Caco-2 (cell line): Measurements from ENCODE around the gene SERPINE3. TPM values are rescaled to one million over a fixed set of nuclear protein-coding genes. Genes with fewer than 3 reads are reported as not detected.

Experiments
- BruUV-seq: library from RNA; stranded (reverse); fragments of 400-500 nt; replicated peaks from 2 replicates; lab custom pipeline; 2021; lab: Mats Ljungman, UMichigan
- CTCF ChIA-PET: fragments of 300-600 bp; sonication (Branson Sonifier 250); formaldehyde crosslinking; loops from one replicate; lab custom pipeline; 2022; ENCODE audit warnings: antibody characterized with exemption; lab: Charles Lee
- POLR2A ChIA-PET: fragments of 300-600 bp; sonication (Branson Sonifier 250); formaldehyde crosslinking; loops from one replicate; lab custom pipeline; 2022; ENCODE audit warnings: antibody characterized with exemption; lab: Charles Lee
- DNase-seq, 2 experiments: peaks; one replicate each; pipeline versions ENCODE4 v3.0.0 to v3.0.0-alpha.2; 2020 to 2022
- H3K27me3 ChIP-seq: replicated peaks from 2 replicates; pipeline ENCODE4 v1.6.0; 2011; ENCODE audit warnings: low read length; ENCODE audit not compliant: control insufficient read depth, insufficient read depth
- H3K36me3 ChIP-seq: 2 replicates; pipeline ENCODE4 v1.5.1; 2011; ENCODE audit warnings: low read length; ENCODE audit not compliant: control insufficient read depth, insufficient read depth
- H3K4me1 ChIP-seq: fragments of 250-450 bp; sonication (Bioruptor Pico); 2 replicates; pipeline ENCODE4 v1.5.1; 2020; ENCODE audit warnings: mild to moderate bottlenecking
- H3K4me3 ChIP-seq: 2 replicates; pipeline ENCODE4 v1.5.1; 2011; ENCODE audit warnings: low read depth, mild to moderate bottlenecking, control low read depth, low read length
- H3K9me3 ChIP-seq: fragments of 250-450 bp; sonication (Bioruptor Pico); 2 replicates; pipeline ENCODE4 v1.5.1; 2020; ENCODE audit warnings: mild to moderate bottlenecking, moderate library complexity
- H3K27ac Mint-ChIP-seq: one replicate; pipeline ENCODE4 v1.8.0; 2022; ENCODE audit warnings: mixed read lengths; ENCODE audit not compliant: unreplicated experiment
- H3K27me3 Mint-ChIP-seq: one replicate; pipeline ENCODE4 v1.8.0; 2022; ENCODE audit warnings: mixed read lengths; ENCODE audit not compliant: insufficient read depth, unreplicated experiment
- H3K36me3 Mint-ChIP-seq: one replicate; pipeline ENCODE4 v1.8.0; 2022; ENCODE audit warnings: mild to moderate bottlenecking, mixed read lengths; ENCODE audit not compliant: insufficient read depth, unreplicated experiment
- H3K4me1 Mint-ChIP-seq: one replicate; pipeline ENCODE4 v1.8.0; 2022; ENCODE audit warnings: low read depth, mixed read lengths; ENCODE audit not compliant: unreplicated experiment
- H3K4me3 Mint-ChIP-seq: one replicate; pipeline ENCODE4 v1.8.0; 2022; ENCODE audit warnings: mild to moderate bottlenecking, moderate library complexity, mixed read lengths; ENCODE audit not compliant: unreplicated experiment
- H3K9me3 Mint-ChIP-seq: one replicate; pipeline ENCODE4 v1.8.0; 2022; ENCODE audit warnings: mixed read lengths; ENCODE audit not compliant: unreplicated experiment
- intact Hi-C: fragments of 100-400 bp; cut with micrococcal nuclease; formaldehyde crosslinking; loops from one replicate; pipeline ENCODE4 v1.10.0; 2022; ENCODE audit not compliant: unreplicated experiment
- total RNA-seq: library from RNA; stranded (reverse); gene quantifications from 2 replicates; pipeline ENCODE4 v1.2.3, GENCODE V29; 2022
- TF ChIP-seq, protein P1 (sequence below), 2 experiments: fragments of 200-600 bp in 1 of 2; IDR thresholded peaks; 1 replicate in 1 of 2; 2 replicates in 1 of 2; pipeline versions ENCODE4 v1.5.1 to v1.8.0; 2011 to 2022; ENCODE audit warnings: antibody characterized with exemption in 1 of 2, control low read depth in 1 of 2, inconsistent platforms in 1 of 2, low read depth in 1 of 2, low read length in 1 of 2, mild to moderate bottlenecking in 1 of 2, moderate library complexity in 1 of 2; ENCODE audit not compliant: insufficient read depth in 1 of 2, severe bottlenecking in 1 of 2, unreplicated experiment in 1 of 2

SERPINE3 gene
- total RNA-seq, 1 experiment from 2014 or later: not detected

DNA sequence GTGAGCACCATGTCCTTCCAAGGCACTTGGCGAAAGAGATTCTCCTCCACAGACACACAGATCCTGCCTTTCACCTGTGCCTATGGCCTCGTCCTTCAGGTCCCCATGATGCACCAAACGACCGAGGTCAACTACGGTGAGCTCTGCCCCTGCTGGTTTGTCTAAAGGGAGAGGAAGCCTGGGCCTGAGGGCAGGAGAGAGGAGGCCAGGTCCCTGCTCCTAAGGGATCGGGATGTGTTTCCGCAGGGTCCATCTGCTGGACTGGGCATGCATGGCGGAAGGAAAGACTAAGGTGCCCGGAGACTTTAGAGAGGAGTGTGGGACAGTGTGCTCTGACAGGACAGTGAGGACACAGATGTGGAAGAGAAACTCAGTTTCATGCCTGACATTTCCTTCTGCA is 7.6 kb downstream of the SERPINE3 start:
- no peak for DNase-seq

DNA sequence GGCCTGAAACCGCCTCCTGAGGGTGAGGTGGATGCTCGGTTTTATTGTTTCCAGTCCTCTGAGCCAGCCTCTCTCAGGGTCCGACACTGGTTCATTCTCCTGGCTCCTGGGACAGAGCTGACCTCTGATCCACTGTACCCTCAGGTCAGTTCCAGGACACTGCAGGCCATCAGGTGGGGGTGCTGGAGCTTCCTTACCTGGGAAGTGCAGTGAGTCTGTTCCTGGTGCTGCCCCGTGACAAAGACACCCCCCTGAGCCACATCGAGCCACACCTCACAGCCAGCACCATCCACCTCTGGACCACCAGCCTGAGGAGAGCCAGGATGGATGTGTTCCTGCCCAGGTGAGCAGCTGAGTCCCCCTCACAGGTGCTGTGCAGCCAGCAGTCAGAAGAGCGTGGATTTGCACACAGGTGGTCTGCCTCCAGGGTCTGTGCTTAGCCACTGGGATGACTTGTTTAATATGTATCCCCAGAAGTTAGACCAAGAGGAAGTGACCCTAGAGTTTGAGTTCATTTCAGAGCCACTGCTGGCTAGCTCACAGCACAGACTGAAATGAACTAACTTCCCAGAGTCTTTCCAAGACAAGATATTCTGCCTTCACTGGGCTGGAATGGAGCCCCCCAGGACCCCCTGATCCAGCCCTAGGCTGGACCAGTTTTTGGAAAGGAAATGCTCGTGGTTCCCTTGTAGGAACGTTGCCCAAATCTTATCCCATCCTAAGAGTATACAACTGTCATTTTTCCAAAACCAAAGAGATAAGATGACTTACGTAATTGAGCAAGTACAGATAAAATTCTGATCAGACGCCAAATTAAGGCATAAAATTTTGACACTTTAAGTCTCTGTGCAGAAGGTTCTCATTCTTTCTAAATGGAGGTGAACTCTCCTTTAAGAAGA is 8.8 kb downstream of the SERPINE3 start:
- Mint-ChIP-seq H3K27ac (no peak overlapping the region), H3K9me3 (no peaks in the 10 kb centered on the region), H3K27me3 (no peaks in the 10 kb centered on the region), H3K4me1 (no peaks in the 10 kb centered on the region), H3K36me3 (peaks cover 9% of the 10 kb centered on the region), H3K4me3 (no peak overlapping the region)
- TF ChIP-seq, protein P1, sequence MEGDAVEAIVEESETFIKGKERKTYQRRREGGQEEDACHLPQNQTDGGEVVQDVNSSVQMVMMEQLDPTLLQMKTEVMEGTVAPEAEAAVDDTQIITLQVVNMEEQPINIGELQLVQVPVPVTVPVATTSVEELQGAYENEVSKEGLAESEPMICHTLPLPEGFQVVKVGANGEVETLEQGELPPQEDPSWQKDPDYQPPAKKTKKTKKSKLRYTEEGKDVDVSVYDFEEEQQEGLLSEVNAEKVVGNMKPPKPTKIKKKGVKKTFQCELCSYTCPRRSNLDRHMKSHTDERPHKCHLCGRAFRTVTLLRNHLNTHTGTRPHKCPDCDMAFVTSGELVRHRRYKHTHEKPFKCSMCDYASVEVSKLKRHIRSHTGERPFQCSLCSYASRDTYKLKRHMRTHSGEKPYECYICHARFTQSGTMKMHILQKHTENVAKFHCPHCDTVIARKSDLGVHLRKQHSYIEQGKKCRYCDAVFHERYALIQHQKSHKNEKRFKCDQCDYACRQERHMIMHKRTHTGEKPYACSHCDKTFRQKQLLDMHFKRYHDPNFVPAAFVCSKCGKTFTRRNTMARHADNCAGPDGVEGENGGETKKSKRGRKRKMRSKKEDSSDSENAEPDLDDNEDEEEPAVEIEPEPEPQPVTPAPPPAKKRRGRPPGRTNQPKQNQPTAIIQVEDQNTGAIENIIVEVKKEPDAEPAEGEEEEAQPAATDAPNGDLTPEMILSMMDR (IDR thresholded peaks at IDR 0.05; ENCODE audit: insufficient read depth in 1 of 2, low read depth in 1 of 2, low read length in 1 of 2, severe bottlenecking in 1 of 2, unreplicated experiment in 1 of 2): no peak
- no TSS peak for BruUV-seq
- H3K36me3 ChIP-seq: no peaks in the 10 kb centered on the region
- H3K9me3 ChIP-seq: no peaks in the 10 kb centered on the region
- no peak for DNase-seq
- no peaks in the 10 kb centered on the region for H3K4me1 ChIP-seq
- H3K27me3 ChIP-seq: no peaks in the 10 kb centered on the region
- POLR2A ChIA-PET: no interaction called here
- H3K4me3 ChIP-seq: no peak overlapping the region
- CTCF ChIA-PET: no interaction called here
- intact Hi-C loops: no loop called here

More for the DNA sequence above, 7.6 kb downstream of the SERPINE3 start:
- H3K4me1 ChIP-seq: no peaks in the 10 kb centered on the region
- intact Hi-C loops: no loop called here
- H3K4me1 Mint-ChIP-seq: no peaks in the 10 kb centered on the region
- TF ChIP-seq, protein P1 (IDR thresholded peaks at IDR 0.05; ENCODE audit: insufficient read depth in 1 of 2, low read depth in 1 of 2, low read length in 1 of 2, severe bottlenecking in 1 of 2, unreplicated experiment in 1 of 2): no peak
- H3K27me3 ChIP-seq: no peaks in the 10 kb centered on the region
- no peaks in the 10 kb centered on the region for H3K36me3 ChIP-seq
- H3K27me3 Mint-ChIP-seq: no peaks in the 10 kb centered on the region
- no peaks in the 10 kb centered on the region for H3K9me3 Mint-ChIP-seq
- ChIA-PET POLR2A (no interaction called here), CTCF (no interaction called here)
- H3K27ac Mint-ChIP-seq: no peak overlapping the region
- H3K4me3 ChIP-seq: no peak overlapping the region
- BruUV-seq: no TSS peak
- no peaks in the 10 kb centered on the region for H3K9me3 ChIP-seq
- peaks cover 9% of the 10 kb centered on the region for H3K36me3 Mint-ChIP-seq
- no peak overlapping the region for H3K4me3 Mint-ChIP-seq

DNA sequence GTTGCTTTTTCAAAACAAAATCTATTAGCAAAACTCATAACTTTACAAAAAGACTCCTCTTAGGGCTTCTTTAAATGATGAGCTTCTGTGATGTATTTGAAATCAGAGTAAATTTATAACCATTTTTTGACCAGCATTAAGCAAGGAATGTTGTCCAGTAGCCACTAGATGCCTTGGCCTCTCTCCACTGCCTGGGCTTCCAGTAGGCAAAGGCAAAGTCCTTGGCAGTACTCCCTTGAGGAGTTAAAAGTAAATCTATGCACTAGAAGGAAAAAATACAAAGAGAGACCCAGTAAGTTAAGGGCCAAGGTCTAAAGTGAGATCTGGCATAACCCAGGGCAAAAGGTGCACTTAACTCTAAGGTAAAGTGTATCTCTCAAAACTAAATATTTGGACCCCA is 9.5 kb downstream of the SERPINE3 start:
- Mint-ChIP-seq H3K4me3 (no peak overlapping the region), H3K27ac (no peak overlapping the region), H3K4me1 (no peaks in the 10 kb centered on the region)

More for the DNA sequence above, 9.5 kb downstream of the SERPINE3 start:
- H3K36me3 ChIP-seq: no peaks in the 10 kb centered on the region
- TF ChIP-seq, protein P1 (IDR thresholded peaks at IDR 0.05; ENCODE audit: insufficient read depth in 1 of 2, low read depth in 1 of 2, low read length in 1 of 2, severe bottlenecking in 1 of 2, unreplicated experiment in 1 of 2): no peak
- no peaks in the 10 kb centered on the region for H3K27me3 Mint-ChIP-seq
- H3K9me3 Mint-ChIP-seq: no peaks in the 10 kb centered on the region
- ChIA-PET CTCF (no interaction called here), POLR2A (no interaction called here)
- H3K36me3 Mint-ChIP-seq: peaks cover 9% of the 10 kb centered on the region
- no peaks in the 10 kb centered on the region for H3K9me3 ChIP-seq
- no peaks in the 10 kb centered on the region for H3K4me1 ChIP-seq
- H3K4me3 ChIP-seq: no peak overlapping the region
- no peak for DNase-seq
- intact Hi-C loops: no loop called here
- no TSS peak for BruUV-seq
- H3K27me3 ChIP-seq: no peaks in the 10 kb centered on the region
